ENCODE measurements around the gene PFDN6. TPM values are rescaled to one million over a fixed set of nuclear protein-coding genes. Genes with fewer than 3 reads are reported as not detected.
A peak's percentile ranks its signal among the peaks of the same experiment; 100 is the strongest.

PFDN6 gene
- polyA plus RNA-seq, 1 donor (not counting 4 experiments of a cell fraction or from before 2014, with no cell fraction given): 106 TPM

GRCh38 chr6:33324125-33324524 lies 34.7 kb downstream of the PFDN6 start:
- Histone ChIP-seq H2AFZ (ENCODE audit: control insufficient read depth, low read length) (peak overlapping the region; percentile 78), H3K36me3 (ENCODE audit: control insufficient read depth in 2 of 2, extremely low read depth in 1 of 2, insufficient read depth in 2 of 2, low read length in 2 of 2) (peaks cover 10 to 17% of the 10 kb centered on the region in 2 experiments), H3K9me3 (ENCODE audit: control insufficient read depth, low read depth, low read length) (no peaks in the 10 kb centered on the region), H3K4me3 (ENCODE audit: control insufficient read depth in 2 of 3, extremely low read depth in 1 of 3, insufficient read depth in 2 of 3, low read depth in 1 of 3, low read length in 3 of 3) (peak overlapping the region in 1 of 3 experiments; percentile 80), H3K9ac (ENCODE audit: control insufficient read depth, extremely low read depth, insufficient read depth, low read length) (no peak overlapping the region), H3K4me2 (ENCODE audit: control insufficient read depth, extremely low read depth, insufficient read depth, low read depth, low read length) (peak overlapping the region; percentile 85), H3K9me1 (ENCODE audit: control insufficient read depth, extremely low read depth, insufficient read depth, low read length) (no peaks in the 10 kb centered on the region), H3K27me3 (ENCODE audit: control insufficient read depth, extremely low read depth, insufficient read depth, low read length) (no peaks in the 10 kb centered on the region), H3K27ac (ENCODE audit: control insufficient read depth, insufficient read depth, low read length) (no peak overlapping the region), H3K4me1 (ENCODE audit: control insufficient read depth, extremely low read depth, insufficient read depth, low read length) (peaks cover 34% of the 10 kb centered on the region), H4K20me1 (ENCODE audit: control insufficient read depth, extremely low read depth, insufficient read depth, low read length) (no peaks in the 10 kb centered on the region), H3K79me2 (ENCODE audit: control insufficient read depth, insufficient read depth, low read length) (peaks cover 33% of the 10 kb centered on the region)
- FAIRE-seq (no peak), DNase-seq (ENCODE audit: low read depth, low spot score) (no peak)
- no peak for TF ChIP-seq EZH2 (IDR thresholded peaks at IDR 0.05; ENCODE audit: low read length)
- no peak for TF ChIP-seq CTCF (optimal IDR thresholded peaks at IDR 0.05 in 1 of 3, IDR thresholded peaks at IDR 0.05 in 1 of 3, conservative IDR thresholded peaks at IDR 0.05 in 1 of 3; ENCODE audit: extremely low read depth in 1 of 3, insufficient read depth in 2 of 3, low read length in 3 of 3)
- dilution Hi-C loops (cut with MboI; ENCODE audit: extremely low pct_ligation_motif_present, low sequenced_read_pairs): no loop called here

- no peak overlapping the region for H3K4me2 ChIP-seq (ENCODE audit: control insufficient read depth, extremely low read depth, insufficient read depth, low read depth, low read length)
- no peak for FAIRE-seq
- no peaks in the 10 kb centered on the region for H4K20me1 ChIP-seq (ENCODE audit: control insufficient read depth, extremely low read depth, insufficient read depth, low read length)
- no peak overlapping the region for H3K9ac ChIP-seq (ENCODE audit: control insufficient read depth, extremely low read depth, insufficient read depth, low read length)
- no peak overlapping the region for H3K27ac ChIP-seq (ENCODE audit: control insufficient read depth, insufficient read depth, low read length)
- TF ChIP-seq CTCF (optimal IDR thresholded peaks at IDR 0.05 in 1 of 3, IDR thresholded peaks at IDR 0.05 in 1 of 3, conservative IDR thresholded peaks at IDR 0.05 in 1 of 3; ENCODE audit: extremely low read depth in 1 of 3, insufficient read depth in 2 of 3, low read length in 3 of 3): no peak
- no peaks in the 10 kb centered on the region for H3K9me1 ChIP-seq (ENCODE audit: control insufficient read depth, extremely low read depth, insufficient read depth, low read length)
- no peak for DNase-seq (ENCODE audit: low read depth, low spot score)
- no peaks in the 10 kb centered on the region for H3K27me3 ChIP-seq (ENCODE audit: control insufficient read depth, extremely low read depth, insufficient read depth, low read length)
- no peak overlapping the region for H3K4me3 ChIP-seq (ENCODE audit: control insufficient read depth in 2 of 3, extremely low read depth in 1 of 3, insufficient read depth in 2 of 3, low read depth in 1 of 3, low read length in 3 of 3)
- no peaks in the 10 kb centered on the region for H3K36me3 ChIP-seq (ENCODE audit: control insufficient read depth in 2 of 2, extremely low read depth in 1 of 2, insufficient read depth in 2 of 2, low read length in 2 of 2)
- H2AFZ ChIP-seq (ENCODE audit: control insufficient read depth, low read length): no peak overlapping the region
- H3K9me3 ChIP-seq (ENCODE audit: control insufficient read depth, low read depth, low read length): no peaks in the 10 kb centered on the region
- dilution Hi-C loops (cut with MboI; ENCODE audit: extremely low pct_ligation_motif_present, low sequenced_read_pairs): no loop called here
- H3K4me1 ChIP-seq (ENCODE audit: control insufficient read depth, extremely low read depth, insufficient read depth, low read length): peaks cover 2% of the 10 kb centered on the region
- H3K79me2 ChIP-seq (ENCODE audit: control insufficient read depth, insufficient read depth, low read length): no peaks in the 10 kb centered on the region
These were observed 39.7 kb downstream of the PFDN6 start for GRCh38 chr6:33329058-33329457.
